Gastroesophageal sphincter (tissue), 4 donors: ENCODE results near the gene ZW10. TPM values are rescaled to one million over a fixed set of nuclear protein-coding genes. Genes with fewer than 3 reads are reported as not detected.

Experiments
- ATAC-seq: fragments of 150-250 bp; one replicate; pipeline ENCODE4 v1.9.1; 2016; ENCODE audit warnings: mild to moderate bottlenecking, moderate library complexity
- H3K27ac ChIP-seq, 4 donors: fragments of 200-600 bp; sonication (generic) in 3 of 4; 1 replicate in 3 of 4; 2 replicates in 1 of 4; pipeline ENCODE4 v1.5.1; 2016 to 2019
- H3K27me3 ChIP-seq: fragments of 200-600 bp; sonication (generic); one replicate; pipeline ENCODE4 v1.5.1; 2019
- H3K36me3 ChIP-seq, 2 donors: fragments of 200-600 bp; sonication (generic); one replicate each; pipeline ENCODE4 v1.5.1; 2019; ENCODE audit warnings: control low read depth in 1 of 2
- H3K4me1 ChIP-seq, 3 donors: fragments of 200-600 bp; sonication (generic); 1 replicate in 2 of 3; 2 replicates in 1 of 3; pipeline ENCODE4 v1.5.1; 2016 to 2019; ENCODE audit warnings: control low read depth in 2 of 3
- H3K4me3 ChIP-seq, 2 donors: fragments of 200-600 bp; sonication (generic); one replicate each; pipeline ENCODE4 v1.5.1; 2019; ENCODE audit warnings: mild to moderate bottlenecking in 1 of 2, moderate library complexity in 1 of 2
- H3K9me3 ChIP-seq, 3 donors: fragments of 200-600 bp; sonication (generic); one replicate each; pipeline ENCODE4 v1.5.1; 2017 to 2019; ENCODE audit warnings: control low read depth in 2 of 3
- EP300 ChIP-seq: sonication (generic); formaldehyde crosslinking; IDR thresholded peaks from one replicate; pipeline ENCODE4 v1.6.1; 2017; ENCODE audit warnings: antibody characterized with exemption, mild to moderate bottlenecking
- POLR2A ChIP-seq, 2 donors: fragments of 450-650 bp; IDR thresholded peaks; one replicate each; pipeline ENCODE4 v1.6.1; 2017; ENCODE audit warnings: antibody characterized with exemption in 2 of 2, mild to moderate bottlenecking in 2 of 2, moderate library complexity in 1 of 2
- POLR2AphosphoS5 ChIP-seq: sonication (generic); formaldehyde crosslinking; IDR thresholded peaks from one replicate; pipeline ENCODE4 v1.6.1; 2017; ENCODE audit warnings: antibody characterized with exemption
- WGBS, 2 donors: methylation state at CpG; one replicate each; pipeline ENCODE4 v1.1.5; 2018; ENCODE audit warnings: low coverage in 1 of 2; 5-methylcytosine and 5-hydroxymethylcytosine counted together
- total RNA-seq, 4 donors: library from RNA; depleted of rRNA; stranded (reverse); fragments of >200 nt; gene quantifications; one replicate each; pipeline ENCODE4 v1.1.0, GENCODE V29; 2016
- TF ChIP-seq, protein P1 (sequence below), 4 experiments: fragments of 200-600 bp in 2 of 4; fragments of 450-650 bp in 2 of 4; sonication (generic) in 1 of 4; IDR thresholded peaks; one replicate each; pipeline ENCODE4 v1.5.1; 2017 to 2019; ENCODE audit warnings: antibody characterized with exemption in 4 of 4, mild to moderate bottlenecking in 2 of 4, moderate library complexity in 2 of 4

The ZW10 gene
- total RNA-seq, 4 donors from 2014 or later, result 9.8 to 15.8 (median 13.0) TPM

DNA sequence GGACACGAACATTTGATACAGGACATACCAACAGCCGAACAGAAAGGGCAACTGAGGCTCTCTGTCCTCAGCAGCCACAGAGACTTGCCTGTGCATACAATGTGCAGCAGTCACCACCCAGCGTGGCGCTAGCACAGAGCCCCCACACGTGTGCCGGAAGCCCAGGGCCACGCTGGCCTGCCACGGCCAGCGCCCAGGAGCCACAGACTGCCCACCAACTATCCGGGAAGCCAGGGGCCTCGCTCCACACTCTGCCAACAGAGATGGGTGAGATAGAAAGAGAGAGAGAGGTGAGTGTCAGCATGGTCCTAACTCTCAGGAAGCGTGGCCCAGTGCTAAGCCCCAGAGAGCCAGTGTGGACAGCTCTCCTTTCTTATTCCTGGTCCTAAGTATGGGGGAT is 79.1 kb downstream of the ZW10 start:
- H3K4me3 ChIP-seq, result no peak overlapping the region
- H3K36me3 ChIP-seq, result peaks cover 0 to 34% of the 10 kb centered on the region in 2 donors
- H3K27ac ChIP-seq, result no peak overlapping the region
- ATAC-seq, result no peak
- WGBS, 2 donors, result 88 to 100% methylated on average over 2 to 5 of the region's 12 CpGs
- no peaks in the 10 kb centered on the region for H3K9me3 ChIP-seq
- no peak for TF ChIP-seq EP300
- TF ChIP-seq POLR2A (IDR thresholded peaks at IDR 0.05), result no peak
- TF ChIP-seq, protein P1, sequence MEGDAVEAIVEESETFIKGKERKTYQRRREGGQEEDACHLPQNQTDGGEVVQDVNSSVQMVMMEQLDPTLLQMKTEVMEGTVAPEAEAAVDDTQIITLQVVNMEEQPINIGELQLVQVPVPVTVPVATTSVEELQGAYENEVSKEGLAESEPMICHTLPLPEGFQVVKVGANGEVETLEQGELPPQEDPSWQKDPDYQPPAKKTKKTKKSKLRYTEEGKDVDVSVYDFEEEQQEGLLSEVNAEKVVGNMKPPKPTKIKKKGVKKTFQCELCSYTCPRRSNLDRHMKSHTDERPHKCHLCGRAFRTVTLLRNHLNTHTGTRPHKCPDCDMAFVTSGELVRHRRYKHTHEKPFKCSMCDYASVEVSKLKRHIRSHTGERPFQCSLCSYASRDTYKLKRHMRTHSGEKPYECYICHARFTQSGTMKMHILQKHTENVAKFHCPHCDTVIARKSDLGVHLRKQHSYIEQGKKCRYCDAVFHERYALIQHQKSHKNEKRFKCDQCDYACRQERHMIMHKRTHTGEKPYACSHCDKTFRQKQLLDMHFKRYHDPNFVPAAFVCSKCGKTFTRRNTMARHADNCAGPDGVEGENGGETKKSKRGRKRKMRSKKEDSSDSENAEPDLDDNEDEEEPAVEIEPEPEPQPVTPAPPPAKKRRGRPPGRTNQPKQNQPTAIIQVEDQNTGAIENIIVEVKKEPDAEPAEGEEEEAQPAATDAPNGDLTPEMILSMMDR (IDR thresholded peaks at IDR 0.05), result no peak
- TF ChIP-seq POLR2AphosphoS5, result no peak
- peaks cover 0 to 5% (median 0%) of the 10 kb centered on the region in 3 donors for H3K4me1 ChIP-seq
- H3K27me3 ChIP-seq, result no peaks in the 10 kb centered on the region

DNA sequence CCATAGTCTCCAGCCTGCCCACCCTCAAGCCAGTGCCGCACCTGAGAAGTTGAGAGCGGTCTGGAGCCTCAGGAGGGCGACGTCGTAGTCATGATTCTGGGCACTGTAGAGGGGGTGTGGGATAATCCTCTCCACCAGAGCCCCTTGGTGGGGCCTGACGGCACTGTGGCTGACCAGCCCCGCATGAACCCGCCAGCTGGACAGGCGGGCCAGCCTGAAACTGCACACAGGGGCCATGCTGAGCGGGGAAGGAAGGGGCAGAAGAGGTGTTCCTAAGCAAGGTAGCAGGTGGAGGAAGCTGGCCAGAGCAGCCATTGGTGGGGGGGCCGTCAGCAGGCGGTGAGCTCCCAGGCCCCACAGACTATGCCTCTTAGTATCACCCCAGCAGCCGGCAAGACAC is 80.5 kb downstream of the ZW10 start:
- H3K4me1 ChIP-seq, result peaks cover 0 to 5% (median 0%) of the 10 kb centered on the region in 3 donors
- no peak overlapping the region for H3K4me3 ChIP-seq
- TF ChIP-seq POLR2A (IDR thresholded peaks at IDR 0.05), result no peak
- 86% methylated on average over 3 of the region's 13 CpGs; no CpG with 5 or more reads in 1 of the 2 donors for whole genome bisulfite sequencing, 2 donors
- no peak overlapping the region for H3K27ac ChIP-seq
- no peak for ATAC-seq
- peaks cover 0 to 34% of the 10 kb centered on the region in 2 donors for H3K36me3 ChIP-seq
- H3K9me3 ChIP-seq, result no peaks in the 10 kb centered on the region
- H3K27me3 ChIP-seq, result no peaks in the 10 kb centered on the region

DNA sequence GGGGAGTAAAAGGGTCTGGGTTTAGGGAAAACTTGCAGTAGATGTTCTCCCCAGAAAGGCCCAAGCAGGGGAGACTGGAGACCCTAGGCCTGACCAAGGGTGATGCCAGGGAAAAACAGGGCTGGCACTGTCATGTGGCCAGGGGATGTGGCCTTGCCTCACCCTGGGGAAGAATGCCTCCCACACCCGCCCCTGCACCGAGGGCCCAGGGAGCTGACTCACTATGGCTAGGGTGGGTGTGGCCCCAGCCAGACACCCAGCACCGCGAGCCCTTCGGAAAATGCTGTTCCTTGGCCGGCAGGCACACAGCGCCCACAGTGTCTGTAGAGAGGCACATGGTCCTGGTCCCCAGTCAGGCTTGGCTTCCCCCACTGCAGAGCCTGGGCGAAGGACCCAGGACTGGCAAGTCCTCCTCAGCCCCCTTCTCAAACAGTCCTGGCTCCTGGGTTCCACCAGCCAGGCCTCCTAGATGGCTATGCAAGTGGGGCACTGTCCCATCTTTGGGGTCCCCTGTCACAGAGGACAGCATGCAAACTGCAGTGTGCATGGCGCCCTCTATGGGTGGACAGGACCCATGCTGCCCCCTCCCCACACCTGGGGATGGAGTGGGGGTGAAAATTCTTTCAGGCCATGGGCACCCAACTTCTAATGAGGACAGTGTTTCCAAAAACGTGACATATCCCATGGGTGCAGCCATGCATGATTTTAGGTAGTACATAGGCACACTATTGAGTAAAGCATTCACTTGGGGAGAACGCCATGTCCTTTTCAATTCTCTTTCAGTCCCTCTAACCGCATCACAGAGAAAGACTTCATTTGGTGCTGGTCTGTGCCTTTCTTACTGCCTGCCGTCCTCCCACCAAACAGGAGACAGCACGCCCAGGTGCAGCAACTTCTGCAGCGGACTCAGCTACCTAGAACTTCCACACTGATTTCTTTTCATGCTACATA is 82.6 kb downstream of the ZW10 start:
- Histone ChIP-seq H3K9me3 (no peaks in the 10 kb centered on the region), H3K27me3 (no peaks in the 10 kb centered on the region), H3K27ac (no peak overlapping the region), H3K36me3 (peaks cover 0 to 20% of the 10 kb centered on the region in 2 donors), H3K4me3 (no peak overlapping the region), H3K4me1 (peaks cover 0 to 5% (median 0%) of the 10 kb centered on the region in 3 donors)
- TF ChIP-seq EP300, result no peak
- TF ChIP-seq, protein P1 (IDR thresholded peaks at IDR 0.05), result peak in 1 of 4 experiments; percentile 23
- no peak for TF ChIP-seq POLR2AphosphoS5
- no peak for TF ChIP-seq POLR2A (IDR thresholded peaks at IDR 0.05)
- WGBS, 2 donors, result 97 to 98% methylated on average over 4 to 5 of the region's 15 CpGs
- ATAC-seq, result no peak

DNA sequence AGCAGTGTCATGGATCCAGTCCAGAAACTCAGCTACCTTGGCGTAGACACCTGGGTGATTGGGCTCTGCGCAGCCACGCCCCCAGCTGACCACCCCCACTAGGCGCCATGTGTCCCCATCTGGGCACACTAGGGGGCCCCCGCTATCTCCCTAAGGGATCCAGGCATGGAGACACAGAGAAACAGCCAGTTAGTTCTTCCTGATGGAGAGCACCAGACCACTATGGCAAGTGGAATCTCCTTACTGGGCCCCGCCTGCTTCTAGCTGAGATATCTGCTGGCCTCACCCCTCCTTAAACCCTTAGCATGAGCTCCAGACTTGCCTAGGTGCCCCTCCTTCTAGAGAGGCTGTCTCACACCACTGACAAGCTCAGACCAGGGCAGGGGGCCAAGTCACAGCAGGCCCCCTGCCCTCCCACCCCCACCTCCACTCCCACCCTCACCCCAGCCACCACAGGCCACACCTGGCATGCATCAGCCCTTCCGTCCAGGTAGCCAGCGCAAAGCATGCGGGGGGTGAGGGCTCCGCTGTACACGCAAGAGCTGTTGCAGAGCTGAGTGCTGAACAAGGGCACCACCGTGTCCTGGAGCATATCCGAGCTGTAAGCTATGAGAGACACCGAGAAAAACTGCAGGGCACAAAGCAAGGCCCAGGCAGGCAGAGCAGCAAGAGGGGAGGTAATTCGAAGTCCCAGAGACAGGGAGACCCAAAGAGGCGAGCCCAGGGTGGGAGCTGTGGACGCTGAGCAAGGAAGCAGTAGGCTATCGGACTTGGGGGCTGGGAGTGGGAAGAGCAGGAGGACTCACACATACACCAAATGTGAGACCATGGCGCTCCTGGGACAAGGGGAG is 83.5 kb downstream of the ZW10 start:
- no peak overlapping the region for H3K4me3 ChIP-seq
- H3K36me3 ChIP-seq, result peaks cover 0 to 11% of the 10 kb centered on the region in 2 donors
- no peak overlapping the region for H3K27ac ChIP-seq
- no peaks in the 10 kb centered on the region for H3K27me3 ChIP-seq
- no peak for TF ChIP-seq POLR2AphosphoS5
- no peaks in the 10 kb centered on the region for H3K9me3 ChIP-seq
- peaks cover 0 to 5% (median 0%) of the 10 kb centered on the region in 3 donors for H3K4me1 ChIP-seq
- ATAC-seq, result no peak
- WGBS, 2 donors, result 86 to 99% methylated on average over 1 to 6 of the region's 19 CpGs

DNA sequence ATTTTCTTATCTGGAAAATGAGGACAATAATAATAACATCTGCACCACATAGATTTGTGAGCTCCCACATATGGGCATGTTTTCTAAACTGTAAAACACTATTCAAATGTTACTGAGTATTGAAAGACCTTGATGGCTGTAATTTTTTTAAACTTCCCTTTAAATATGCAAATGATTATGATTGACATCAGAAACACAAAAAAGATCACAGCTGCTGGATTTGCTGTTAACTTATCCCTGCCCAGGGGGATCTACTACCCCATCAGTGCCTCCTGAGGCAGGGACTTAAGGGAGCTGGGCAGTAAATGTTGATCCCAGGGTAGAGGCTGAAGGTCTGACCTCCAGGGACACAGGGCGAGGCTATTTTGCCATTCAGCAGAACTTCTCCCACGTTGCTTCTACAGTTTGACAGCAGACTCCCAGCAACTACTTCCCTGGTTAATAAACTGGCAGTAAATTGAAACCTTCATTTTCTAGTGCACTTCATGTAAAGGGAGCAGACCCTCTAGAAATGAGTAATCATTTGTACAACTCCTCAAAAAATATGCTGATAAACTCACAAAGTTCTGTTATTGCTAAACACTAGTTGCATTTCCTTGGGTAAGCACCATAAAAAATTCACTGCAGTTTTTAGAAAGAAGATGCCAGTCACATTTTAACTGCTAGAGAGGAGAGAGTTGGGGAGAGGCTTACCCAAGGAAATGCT is 87.7 kb downstream of the ZW10 start:
- Histone ChIP-seq H3K9me3 (no peaks in the 10 kb centered on the region), H3K4me1 (peaks cover 0 to 13% (median 0%) of the 10 kb centered on the region in 3 donors), H3K27ac (no peak overlapping the region), H3K4me3 (no peak overlapping the region), H3K27me3 (no peaks in the 10 kb centered on the region), H3K36me3 (no peaks in the 10 kb centered on the region)
- WGBS, 2 donors, result 83 to 84% methylated on average over 1 to 2 of the region's 2 CpGs
- TF ChIP-seq, protein P1 (IDR thresholded peaks at IDR 0.05), result no peak
- no peak for TF ChIP-seq POLR2A (IDR thresholded peaks at IDR 0.05)
- no peak for TF ChIP-seq EP300
- no peak for TF ChIP-seq POLR2AphosphoS5
- no peak for ATAC-seq
